K562 (cell line): ENCODE results near the gene COQ8A. TPM values are rescaled to one million over a fixed set of nuclear protein-coding genes. Genes with fewer than 3 reads are reported as not detected.
"Not testable (repeated sequence)": the region's sequence is repeated elsewhere in the genome, so short reads cannot be mapped to it uniquely, and the experiment has no call there.

ENCODE experiments used
- ATAC-seq: fragments of 200-7000 bp; cut with Tn5 transposase; 3 replicates; pipeline ENCODE4 v1.9.1; 2020; ENCODE audit warnings: moderate library complexity
- BruUV-seq: library from RNA; stranded (reverse); fragments of 400-500 nt; replicated peaks from 2 replicates; lab custom pipeline; 2021; lab: Mats Ljungman, UMichigan
- CTCF ChIA-PET: fragments of 300-600 bp; formaldehyde crosslinking; extraction: SDS; loops from one replicate; lab custom pipeline; 2021; ENCODE audit warnings: low intra/inter-chr PET ratio; lab: Yijun Ruan, JAX
- POLR2A ChIA-PET: fragments of 300-600, 350-650 bp; sonication (Branson Sonifier 250); formaldehyde crosslinking; extraction: SDS; loops from one replicate; lab custom pipeline; 2021; ENCODE audit warnings: antibody characterized with exemption, inconsistent platforms; lab: Yijun Ruan, JAX
- DNase-seq, 4 experiments: peaks; one replicate each; pipeline versions ENCODE4 v3.0.0 to v3.0.0-alpha.2; 2011 to 2018; ENCODE audit warnings: low spot score in 3 of 4, mixed read lengths in 3 of 4; ENCODE audit errors: extremely low read depth in 1 of 4
- FAIRE-seq: peaks from 2 replicates; lab custom pipeline; 2011; peaks lifted over from hg19 to GRCh38; lab: Jason Lieb, UNC
- H2AFZ ChIP-seq: 2 replicates; pipeline ENCODE4 v1.6.0; 2011; ENCODE audit warnings: low read depth, low read length, control low read depth, inconsistent platforms
- H3K27ac ChIP-seq: fragments of 200-600 bp; 3 replicates; pipeline ENCODE4 v1.8.0; 2011; ENCODE audit warnings: low read depth, mild to moderate bottlenecking, control low read depth, inconsistent platforms, low read length, moderate library complexity, mixed read lengths; ENCODE audit errors: extremely low read depth
- H3K27me3 ChIP-seq, 2 experiments: fragments of 300-600 bp in 1 of 2; 2 replicates in 1 of 2; 3 replicates in 1 of 2; pipeline versions ENCODE4 v1.6.0 to v1.8.0; 2011; ENCODE audit warnings: inconsistent platforms in 2 of 2, low read length in 2 of 2, mild to moderate bottlenecking in 1 of 2, mixed read lengths in 1 of 2, moderate library complexity in 1 of 2; ENCODE audit not compliant: control insufficient read depth in 2 of 2, insufficient read depth in 2 of 2
- H3K36me3 ChIP-seq: fragments of 300-600 bp; 3 replicates; pipeline ENCODE4 v1.8.0; 2011; ENCODE audit warnings: mild to moderate bottlenecking, low read length, inconsistent platforms; ENCODE audit not compliant: control insufficient read depth, insufficient read depth
- H3K4me1 ChIP-seq, 2 experiments: fragments of 200-600 bp in 1 of 2; replicated peaks in 1 of 2; 2 replicates in 1 of 2; 3 replicates in 1 of 2; pipeline versions ENCODE4 v1.5.1 to v1.8.0; 2011; ENCODE audit warnings: inconsistent platforms in 2 of 2, low read length in 2 of 2, mild to moderate bottlenecking in 1 of 2, mixed read lengths in 1 of 2, moderate library complexity in 1 of 2; ENCODE audit not compliant: control insufficient read depth in 2 of 2, insufficient read depth in 2 of 2
- H3K4me2 ChIP-seq: 2 replicates; pipeline ENCODE4 v1.6.1; 2011; ENCODE audit warnings: low read length, control low read depth, inconsistent platforms, mixed read lengths; ENCODE audit not compliant: insufficient read depth
- H3K4me3 ChIP-seq: fragments of 200-600 bp; sonication (generic), shearing (Covaris generic); 2 replicates; pipeline ENCODE4 v1.5.1; 2016; ENCODE audit warnings: control low read depth, inconsistent platforms
- H3K79me2 ChIP-seq: fragments of 200-600 bp; 3 replicates; pipeline ENCODE4 v1.8.0; 2011; ENCODE audit warnings: low read length, inconsistent platforms; ENCODE audit not compliant: control insufficient read depth, insufficient read depth
- H3K9ac ChIP-seq, 2 experiments: 2 replicates each; pipeline versions ENCODE4 v1.6.0 to v1.6.1; 2011; ENCODE audit warnings: low read depth in 2 of 2, low read length in 2 of 2, control low read depth in 1 of 2, inconsistent platforms in 1 of 2, mild to moderate bottlenecking in 1 of 2, mixed read lengths in 1 of 2; ENCODE audit not compliant: insufficient read depth in 1 of 2
- H3K9me1 ChIP-seq: one replicate; pipeline ENCODE4 v1.6.0; 2011; ENCODE audit warnings: inconsistent platforms, mild to moderate bottlenecking, low read length, moderate library complexity; ENCODE audit not compliant: control insufficient read depth, insufficient read depth
- H3K9me3 ChIP-seq: replicated peaks from 2 replicates; pipeline ENCODE4 v1.5.1; 2011; ENCODE audit warnings: low read depth, low read length, inconsistent platforms; ENCODE audit not compliant: control insufficient read depth, insufficient read depth
- H4K20me1 ChIP-seq: replicated peaks from 2 replicates; pipeline ENCODE4 v1.6.1; 2011; ENCODE audit warnings: low read length, inconsistent platforms, mixed read lengths; ENCODE audit not compliant: control insufficient read depth, insufficient read depth
- POLR3G ChIP-seq: IDR thresholded peaks from 2 replicates; pipeline ENCODE4 v1.6.1; 2011; ENCODE audit not compliant: insufficient read length, insufficient replicate concordance; ENCODE audit errors: extremely low read depth
- ZNF146 ChIP-seq: IDR thresholded peaks from one replicate; pipeline ENCODE4 v1.6.1; 2018; ENCODE audit warnings: missing compliant biosample characterization; ENCODE audit not compliant: unreplicated experiment
- ZNF274 ChIP-seq: IDR thresholded peaks from 2 replicates; pipeline ENCODE4 v1.6.1; 2011; ENCODE audit warnings: low read depth, mild to moderate bottlenecking, low read length, moderate library complexity, borderline replicate concordance
- whole genome bisulfite sequencing: fragments of 100-300 bp; shearing (Covaris generic); methylation state at CpG from one replicate; pipeline ENCODE4 v1.1.6; 2016; ENCODE audit warnings: low coverage, mixed read lengths; ENCODE audit not compliant: insufficient coverage; ENCODE audit errors: missing lambda C conversion rate; 5-methylcytosine and 5-hydroxymethylcytosine counted together
- in situ Hi-C: fragments of 300-500 bp; cut with MboI; formaldehyde crosslinking; loops from 4 replicates; pipeline ENCODE4 v1.15.0; 2018; ENCODE audit warnings: inconsistent platforms, mixed read lengths
- intact Hi-C: fragments of 100-400 bp; cut with micrococcal nuclease; formaldehyde crosslinking; loops from 2 replicates; pipeline ENCODE4 v1.14.2; 2022
- polyA plus RNA-seq, 8 experiments: library from polyadenylated mRNA; depleted of rRNA in 4 of 8; stranded (reverse) in 5 of 8; unstranded in 3 of 8; fragments of >200 nt; fragmentation: Nextera tagmentation in 2 of 8; fragmentation: Illumina TruSeq in 1 of 8; extraction: Ambion mirVana in 2 of 8; extraction: Trizol in 1 of 8; gene quantifications; 2 replicates each; pipeline versions ENCODE4 v1.2.1 to v1.2.3, GENCODE V29; 2011 to 2014; ENCODE audit warnings: inconsistent platforms in 1 of 8, missing spikeins in 1 of 8
- total RNA-seq, 7 experiments: library from RNA; depleted of rRNA in 6 of 7; stranded (reverse); fragments of >200 nt in 6 of 7; fragmentation: Illumina TruSeq in 2 of 7; extraction: Trizol in 2 of 7; gene quantifications; 2 replicates each; pipeline versions ENCODE4 v1.2.1 to v1.2.3, GENCODE V29; 2011 to 2021; ENCODE audit warnings: low replicate concordance in 1 of 7

Gene COQ8A
- total and polyA plus RNA-seq, 9 of the 15 experiments (the other 6 are each of a cell fraction or from before 2014, with no cell fraction given), result 2.6 to 54.3 (median 32.4) TPM

GRCh38 chr1:226995365-226996332 lies 55.6 kb downstream of the COQ8A start (continued):
- TF ChIP-seq POLR3G (no peak), ZNF274 (no peak)

GRCh38 chr1:226999579-226999978 lies 59.5 kb downstream of the COQ8A start:
- TF ChIP-seq ZNF146 (CRISPR knock-in tag), result peak; percentile 58
- WGBS, result 91% methylated on average over 2 of the region's 2 CpGs
- CTCF ChIA-PET, in situ Hi-C loops, H2AFZ ChIP-seq, DNase-seq, H3K4me1 ChIP-seq, POLR2A ChIA-PET, H3K9me3 ChIP-seq, ATAC-seq, H3K4me2 ChIP-seq, FAIRE-seq, H4K20me1 ChIP-seq, H3K27ac ChIP-seq, H3K9ac ChIP-seq, H3K4me3 ChIP-seq, H3K9me1 ChIP-seq, intact Hi-C loops, H3K79me2 ChIP-seq, BruUV-seq, H3K27me3 ChIP-seq: not testable (repeated sequence)
- peaks cover 41% of the 10 kb centered on the region for H3K36me3 ChIP-seq
